HTR-8/SVneo (cell line): Measurements from ENCODE around the gene ACTR1A.

Source experiments
- DNase-seq: peaks from one replicate; pipeline ENCODE4 v3.0.0; 2011; ENCODE audit warnings: low spot score, mixed read lengths; ENCODE audit not compliant: insufficient read length
- FAIRE-seq: peaks from 2 replicates; lab custom pipeline; 2011; peaks lifted over from hg19 to GRCh38; lab: Jason Lieb, UNC

ACTR1A gene

GRCh38 chr10:102433619-102434046, 68.9 kb downstream of the ACTR1A start:
- FAIRE-seq (no peak), DNase-seq (no peak)

GRCh38 chr10:102432162-102432950, 70.2 kb downstream of the ACTR1A start, which contains the start of gene CUEDC2:
CUEDC2 (minus strand) TSS chr10:102432574; CDS start chr10:102425188, 7,386 bp downstream.
- DNase-seq (peak; percentile 96), FAIRE-seq (peak; percentile 91)

GRCh38 chr10:102431452-102432124, 70.9 kb downstream of the ACTR1A start:
- FAIRE-seq (no peak), DNase-seq (no peak)

- DNase-seq = no peak
Observed at GRCh38 chr10:102429468-102429867, 73.0 kb downstream of the ACTR1A start.

More at GRCh38 chr10:102429468-102429867, 73.0 kb downstream of the ACTR1A start:
- no peak for FAIRE-seq
